OCI-LY3 (cell line): ENCODE results near the gene CPOX.

Source experiments
- H2AFZ ChIP-seq: fragments of 200-600, 300-600 bp; shearing (Covaris generic); 2 replicates; pipeline ENCODE4 v1.6.0; 2014; ENCODE audit warnings: antibody characterized with exemption, low read depth, low read length
- H3K27ac ChIP-seq: fragments of 200-600, 300-600 bp; sonication (generic); 2 replicates; pipeline ENCODE4 v1.5.1; 2014; ENCODE audit warnings: mild to moderate bottlenecking, low read length, moderate library complexity, mixed read lengths
- H3K27me3 ChIP-seq: fragments of 200-600, 300-600 bp; sonication (generic); 2 replicates; pipeline ENCODE4 v1.6.1; 2014; ENCODE audit warnings: low read depth, low read length, mixed read lengths
- H3K36me3 ChIP-seq: fragments of 200-600, 300-600 bp; sonication (generic); replicated peaks from 2 replicates; pipeline ENCODE3; 2014; ENCODE audit warnings: low read depth, low read length, mixed read lengths
- H3K4me1 ChIP-seq: fragments of 300-600, 200-600 bp; sonication (generic); 2 replicates; pipeline ENCODE4 v1.6.1; 2014; ENCODE audit warnings: low read length, mixed read lengths
- H3K4me2 ChIP-seq: fragments of 200-600, 300-600 bp; sonication (generic); 2 replicates; pipeline ENCODE4 v1.6.1; 2014; ENCODE audit warnings: low read length, mixed read lengths
- H3K4me3 ChIP-seq: fragments of 300-600, 200-600 bp; sonication (generic); 2 replicates; pipeline ENCODE4 v1.5.1; 2014; ENCODE audit warnings: antibody characterized with exemption, mild to moderate bottlenecking, low read length, moderate library complexity
- H3K79me2 ChIP-seq: fragments of 300-600, 200-600 bp; shearing (Covaris generic); 2 replicates; pipeline ENCODE4 v1.6.1; 2014; ENCODE audit warnings: mild to moderate bottlenecking, low read length, mixed read lengths
- H3K9ac ChIP-seq: fragments of 300-600, 200-600 bp; shearing (Covaris generic); 2 replicates; pipeline ENCODE4 v1.6.0; 2014; ENCODE audit warnings: mild to moderate bottlenecking, low read length, moderate library complexity
- H3K9me3 ChIP-seq: fragments of 200-600, 300-600 bp; shearing (Covaris generic); 2 replicates; pipeline ENCODE4 v1.6.1; 2014; ENCODE audit warnings: low read length, mixed read lengths; ENCODE audit not compliant: insufficient read depth
- H4K20me1 ChIP-seq: fragments of 200-600, 300-600 bp; sonication (generic); 2 replicates; pipeline ENCODE4 v1.6.1; 2016; ENCODE audit warnings: low read length, mixed read lengths; ENCODE audit not compliant: insufficient read depth
- CTCF ChIP-seq: fragments of 200-600, 300-600 bp; sonication (generic); IDR thresholded peaks from 2 replicates; pipeline ENCODE4 v1.5.1; 2014; ENCODE audit warnings: antibody characterized with exemption, low read length, low read depth
- EZH2phosphoT487 ChIP-seq: fragments of 200-600 bp; shearing (Covaris generic); IDR thresholded peaks from 2 replicates; pipeline ENCODE4 v1.6.1; 2018; ENCODE audit warnings: antibody characterized with exemption, mixed run types, low read depth

The CPOX gene

GRCh38 chr3:98613616-98614015 is 20.2 kb upstream of the CPOX start:
- Histone ChIP-seq H3K4me1 (peaks cover 19% of the 10 kb centered on the region), H3K9me3 (no peaks in the 10 kb centered on the region), H3K27ac (0 out of 2 replicates have a peak overlapping the region, but pooled peaks have one; percentile 3), H3K4me2 (peak overlapping the region; percentile 82), H3K9ac (peak overlapping the region; percentile 56; the same call in 1 of the 2 replicates), H3K4me3 (peak overlapping the region; percentile 72), H4K20me1 (no peaks in the 10 kb centered on the region), H2AFZ (peak overlapping the region; percentile 96), H3K79me2 (no peaks in the 10 kb centered on the region), H3K36me3 (no peaks in the 10 kb centered on the region), H3K27me3 (no peaks in the 10 kb centered on the region)
- TF ChIP-seq CTCF (no peak), EZH2phosphoT487 (no peak)

GRCh38 chr3:98612996-98613517 is 19.6 kb upstream of the CPOX start:
- H3K27ac ChIP-seq: peak overlapping the region; percentile 37; the same call in 1 of the 2 replicates
- peak overlapping the region; percentile 96 for H2AFZ ChIP-seq
- H3K9me3 ChIP-seq: no peaks in the 10 kb centered on the region
- peak overlapping the region; percentile 56 for H3K9ac ChIP-seq
- TF ChIP-seq EZH2phosphoT487 (no peak), CTCF (no peak)
- peak overlapping the region; percentile 82 for H3K4me2 ChIP-seq
- no peaks in the 10 kb centered on the region for H4K20me1 ChIP-seq
- H3K27me3 ChIP-seq: no peaks in the 10 kb centered on the region
- no peaks in the 10 kb centered on the region for H3K79me2 ChIP-seq
- peaks cover 19% of the 10 kb centered on the region for H3K4me1 ChIP-seq
- peak overlapping the region; percentile 72 for H3K4me3 ChIP-seq
- no peaks in the 10 kb centered on the region for H3K36me3 ChIP-seq

GRCh38 chr3:98612587-98612986 is 19.2 kb upstream of the CPOX start:
- H3K79me2 ChIP-seq: no peaks in the 10 kb centered on the region
- H3K9me3 ChIP-seq: no peaks in the 10 kb centered on the region
- peaks cover 19% of the 10 kb centered on the region for H3K4me1 ChIP-seq
- no peaks in the 10 kb centered on the region for H4K20me1 ChIP-seq
- H3K9ac ChIP-seq: peak overlapping the region; percentile 56
- H3K4me3 ChIP-seq: peak overlapping the region; percentile 72
- TF ChIP-seq CTCF (peak; percentile 66), EZH2phosphoT487 (no peak)
- no peaks in the 10 kb centered on the region for H3K36me3 ChIP-seq
- H2AFZ ChIP-seq: peak overlapping the region; percentile 96
- H3K27ac ChIP-seq: peak overlapping the region; percentile 37; the same call in 1 of the 2 replicates
- H3K4me2 ChIP-seq: peak overlapping the region; percentile 82
- H3K27me3 ChIP-seq: no peaks in the 10 kb centered on the region

GRCh38 chr3:98608029-98608428 is 14.6 kb upstream of the CPOX start:
- H3K9ac ChIP-seq: no peak overlapping the region
- H3K4me2 ChIP-seq: no peak overlapping the region
- H3K36me3 ChIP-seq: no peaks in the 10 kb centered on the region
- no peaks in the 10 kb centered on the region for H3K27me3 ChIP-seq
- H4K20me1 ChIP-seq: no peaks in the 10 kb centered on the region
- peaks cover 12% of the 10 kb centered on the region for H3K4me1 ChIP-seq
- TF ChIP-seq EZH2phosphoT487 (no peak), CTCF (no peak)
- no peak overlapping the region for H3K27ac ChIP-seq
- H2AFZ ChIP-seq: no peak overlapping the region
- no peaks in the 10 kb centered on the region; the same call in 1 of the 2 replicates for H3K9me3 ChIP-seq
- H3K4me3 ChIP-seq: no peak overlapping the region
- no peaks in the 10 kb centered on the region for H3K79me2 ChIP-seq
